ENCODE measurements around the gene SLC36A4. TPM values are rescaled to one million over a fixed set of nuclear protein-coding genes. Genes with fewer than 3 reads are reported as not detected.
"Not testable (repeated sequence)": the region's sequence is repeated elsewhere in the genome, so short reads cannot be mapped to it uniquely, and the experiment has no call there.

The SLC36A4 gene
- 1 to 10 TPM in 3 of 4 donors, under 1 TPM in 1; 0.45 to 4.9 (median 2.4) TPM for polyA plus RNA-seq
- long read RNA-seq, donor 1, result 0 reads
- long read RNA-seq, donor 2, result 0 reads
- long read RNA-seq, donor 3, result 0 reads
- long read RNA-seq, donor 4, result 0 reads
- long read RNA-seq, donor 5, result 0 reads
- long read RNA-seq, donor 6, full-length matches to known transcripts, result 2 of 2 reads
- long read RNA-seq, donor 6, partial matches to known transcripts, result 0 of 2 reads
- long read RNA-seq, donor 6, other reads (novel, unspliced or antisense), result 0 of 2 reads
- long read RNA-seq, donor 7, result 0 reads
- long read RNA-seq, donor 8, result 0 reads
- long read RNA-seq, donor 9, result 0 reads
- long read RNA-seq, donor 10, full-length matches to known transcripts, result 2 of 2 reads
- long read RNA-seq, donor 10, partial matches to known transcripts, result 0 of 2 reads
- long read RNA-seq, donor 10, other reads (novel, unspliced or antisense), result 0 of 2 reads

DNA sequence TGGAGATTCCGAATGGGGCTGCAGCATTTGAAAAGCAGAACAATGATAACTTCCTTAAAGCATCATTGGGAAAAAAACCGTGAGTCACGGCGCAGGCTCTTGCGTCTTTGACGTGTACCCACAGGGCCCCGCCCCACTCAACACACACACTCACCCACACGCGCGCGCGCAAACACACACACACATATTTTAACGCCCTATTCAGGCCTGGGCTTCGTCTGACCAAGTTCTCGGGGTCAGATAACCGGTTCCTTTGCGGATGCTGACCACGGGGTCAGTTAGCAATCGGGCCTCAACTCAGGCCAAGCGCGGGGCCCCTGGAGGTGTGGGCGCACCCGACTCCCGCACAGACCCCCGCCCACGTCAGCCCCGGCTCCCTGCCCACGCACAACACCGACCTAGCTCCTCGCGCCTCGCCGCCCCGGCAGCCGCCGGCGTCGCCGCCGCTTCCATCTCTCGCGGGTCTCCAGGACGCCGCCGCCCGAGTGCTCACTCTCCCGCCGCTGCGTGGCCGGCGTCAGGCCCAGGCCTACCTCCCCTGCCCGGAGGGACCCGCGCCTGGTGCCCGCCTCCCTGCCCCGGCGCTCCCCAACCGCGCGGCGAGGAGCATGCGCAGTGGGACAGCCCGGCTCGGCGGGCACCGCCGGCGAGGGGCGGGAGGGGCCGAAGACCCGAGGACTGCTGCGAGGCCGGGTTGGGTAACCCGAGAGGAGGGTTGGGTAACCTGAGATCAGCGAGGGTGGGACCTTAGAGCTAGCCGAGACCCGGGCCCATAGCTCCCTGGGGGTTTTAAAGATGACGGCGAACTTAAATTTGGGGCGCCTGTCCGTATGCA, at the start of gene SLC36A4:
Gene SLC36A4 (minus strand): TSS at position 612 of the 835 bp plus-strand sequence. CDS start 159 bp downstream, at position 453.
- H3K4me1 ChIP-seq (ENCODE audit: control insufficient read depth in 3 of 3, insufficient read depth in 2 of 3, low read depth in 1 of 3, low read length in 2 of 3), result no peaks in the 10 kb centered on the region
- FAIRE-seq (no peak), DNase-seq (peak; percentile 83 to 85)
- H3K4me3 ChIP-seq (ENCODE audit: low read depth in 1 of 3, low read length in 3 of 3), result peak within 1 kb of the TSS; percentile 68
- no peaks in the 10 kb centered on the region for H3K36me3 ChIP-seq (ENCODE audit: control insufficient read depth in 3 of 3, insufficient read depth in 2 of 3, low read depth in 1 of 3, low read length in 3 of 3)
- 0% methylated on average over 75 to 81 of the region's 81 CpGs for WGBS, 3 donors
- H3K27me3 ChIP-seq (ENCODE audit: control insufficient read depth in 3 of 3, insufficient read depth in 3 of 3, low read length in 3 of 3), result peaks cover 0 to 3% (median 0%) of the 10 kb centered on the region in 3 donors
- no peaks in the 10 kb centered on the region for H3K9me3 ChIP-seq (ENCODE audit: control insufficient read depth in 2 of 2, insufficient read depth in 1 of 2, low read depth in 1 of 2, low read length in 1 of 2)
- peak within 1 kb of the TSS; percentile 66 to 95 (median 74) for H3K27ac ChIP-seq (ENCODE audit: low read depth in 1 of 3, low read length in 2 of 3)

DNA sequence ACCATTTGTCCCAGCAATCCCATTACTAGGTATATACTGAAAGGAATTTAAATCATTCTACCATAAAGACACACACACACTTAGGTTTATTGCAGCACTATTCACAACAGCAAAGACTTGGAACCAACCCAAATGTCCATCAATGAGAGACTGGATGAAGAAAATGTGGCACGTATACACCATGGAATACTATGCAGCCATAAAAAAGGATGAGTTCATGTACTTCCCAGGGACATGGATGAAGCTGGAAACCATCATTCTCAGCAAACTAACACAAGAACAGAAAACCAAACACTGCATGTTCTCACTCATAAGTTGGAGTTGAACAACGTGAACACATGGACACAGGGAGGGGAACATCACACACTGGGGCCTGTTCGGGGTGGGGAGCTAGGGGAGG, 49.0 kb upstream of the SLC36A4 start:
- H3K27me3 ChIP-seq (ENCODE audit: control insufficient read depth in 3 of 3, insufficient read depth in 3 of 3, low read length in 3 of 3); H3K4me1 ChIP-seq (ENCODE audit: control insufficient read depth in 3 of 3, insufficient read depth in 2 of 3, low read depth in 1 of 3, low read length in 2 of 3); H3K36me3 ChIP-seq (ENCODE audit: control insufficient read depth in 3 of 3, insufficient read depth in 2 of 3, low read depth in 1 of 3, low read length in 3 of 3); H3K4me3 ChIP-seq (ENCODE audit: low read depth in 1 of 3, low read length in 3 of 3); DNase-seq; FAIRE-seq; H3K27ac ChIP-seq (ENCODE audit: low read depth in 1 of 3, low read length in 2 of 3); H3K9me3 ChIP-seq (ENCODE audit: control insufficient read depth in 2 of 2, insufficient read depth in 1 of 2, low read depth in 1 of 2, low read length in 1 of 2): not testable (repeated sequence)
- 84 to 94% (median 94%) methylated on average over 3 of the region's 3 CpGs for WGBS, 3 donors

GRCh38 chr11:93244018-93244417, 46.2 kb upstream of the SLC36A4 start:
- no peaks in the 10 kb centered on the region for H3K9me3 ChIP-seq (ENCODE audit: control insufficient read depth in 2 of 2, insufficient read depth in 1 of 2, low read depth in 1 of 2, low read length in 1 of 2)
- no peaks in the 10 kb centered on the region for H3K27me3 ChIP-seq (ENCODE audit: control insufficient read depth in 3 of 3, insufficient read depth in 3 of 3, low read length in 3 of 3)
- peaks cover 0 to 2% (median 0%) of the 10 kb centered on the region in 3 donors for H3K4me1 ChIP-seq (ENCODE audit: control insufficient read depth in 3 of 3, insufficient read depth in 2 of 3, low read depth in 1 of 3, low read length in 2 of 3)
- no peak overlapping the region for H3K4me3 ChIP-seq (ENCODE audit: low read depth in 1 of 3, low read length in 3 of 3)
- FAIRE-seq, result no peak
- no peak for DNase-seq
- WGBS, 3 donors, result 61 to 84% (median 78%) methylated on average over 1 of the region's 1 CpG
- no peak overlapping the region for H3K27ac ChIP-seq (ENCODE audit: low read depth in 1 of 3, low read length in 2 of 3)
- no peaks in the 10 kb centered on the region for H3K36me3 ChIP-seq (ENCODE audit: control insufficient read depth in 3 of 3, insufficient read depth in 2 of 3, low read depth in 1 of 3, low read length in 3 of 3)

GRCh38 chr11:93239966-93240365, 42.2 kb upstream of the SLC36A4 start:
- H3K4me1 ChIP-seq (ENCODE audit: control insufficient read depth in 3 of 3, insufficient read depth in 2 of 3, low read depth in 1 of 3, low read length in 2 of 3), result peaks cover 0 to 2% (median 0%) of the 10 kb centered on the region in 3 donors
- H3K27ac ChIP-seq (ENCODE audit: low read depth in 1 of 3, low read length in 2 of 3), result no peak overlapping the region
- H3K27me3 ChIP-seq (ENCODE audit: control insufficient read depth in 3 of 3, insufficient read depth in 3 of 3, low read length in 3 of 3), result peaks cover 0 to 4% (median 0%) of the 10 kb centered on the region in 3 donors
- no peaks in the 10 kb centered on the region for H3K36me3 ChIP-seq (ENCODE audit: control insufficient read depth in 3 of 3, insufficient read depth in 2 of 3, low read depth in 1 of 3, low read length in 3 of 3)
- no peaks in the 10 kb centered on the region for H3K9me3 ChIP-seq (ENCODE audit: control insufficient read depth in 2 of 2, insufficient read depth in 1 of 2, low read depth in 1 of 2, low read length in 1 of 2)
- WGBS, 3 donors, result 32 to 47% (median 47%) methylated on average over 3 of the region's 3 CpGs
- no peak for FAIRE-seq
- DNase-seq, result peak in 1 of 2 donors; percentile 57
- no peak overlapping the region for H3K4me3 ChIP-seq (ENCODE audit: low read depth in 1 of 3, low read length in 3 of 3)

DNA sequence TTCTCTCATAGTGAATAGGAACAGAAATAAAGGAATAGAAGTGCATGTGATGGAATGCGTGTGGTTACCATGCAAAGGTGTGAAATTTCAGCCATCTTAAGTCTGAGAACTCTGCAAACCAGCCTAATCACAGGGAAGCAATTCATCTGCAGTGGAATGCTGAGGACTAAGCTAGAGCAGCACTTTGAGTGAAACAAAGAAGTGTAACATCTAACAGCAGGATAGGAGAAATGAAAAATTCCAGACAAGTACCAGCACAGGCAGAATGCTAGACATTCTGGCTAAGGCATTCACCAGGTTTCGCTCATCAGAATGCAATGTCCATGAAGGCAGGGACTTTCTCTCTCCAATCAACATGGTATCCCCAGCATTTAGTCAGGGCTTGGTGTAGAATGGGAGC, 41.2 kb upstream of the SLC36A4 start:
- Histone ChIP-seq H3K27ac (ENCODE audit: low read depth in 1 of 3, low read length in 2 of 3) (no peak overlapping the region), H3K27me3 (ENCODE audit: control insufficient read depth in 3 of 3, insufficient read depth in 3 of 3, low read length in 3 of 3) (peaks cover 0 to 4% (median 0%) of the 10 kb centered on the region in 3 donors), H3K4me3 (ENCODE audit: low read depth in 1 of 3, low read length in 3 of 3) (no peak overlapping the region), H3K36me3 (ENCODE audit: control insufficient read depth in 3 of 3, insufficient read depth in 2 of 3, low read depth in 1 of 3, low read length in 3 of 3) (no peaks in the 10 kb centered on the region), H3K9me3 (ENCODE audit: control insufficient read depth in 2 of 2, insufficient read depth in 1 of 2, low read depth in 1 of 2, low read length in 1 of 2) (no peaks in the 10 kb centered on the region), H3K4me1 (ENCODE audit: control insufficient read depth in 3 of 3, insufficient read depth in 2 of 3, low read depth in 1 of 3, low read length in 2 of 3) (peaks cover 0 to 2% (median 0%) of the 10 kb centered on the region in 3 donors)
- DNase-seq (no peak), FAIRE-seq (no peak)
- 92 to 97% (median 93%) methylated on average over 2 of the region's 2 CpGs for WGBS, 3 donors

GRCh38 chr11:93236741-93237675, 39.2 kb upstream of the SLC36A4 start:
- no peak for FAIRE-seq
- peak; percentile 53 to 65 for DNase-seq

DNA sequence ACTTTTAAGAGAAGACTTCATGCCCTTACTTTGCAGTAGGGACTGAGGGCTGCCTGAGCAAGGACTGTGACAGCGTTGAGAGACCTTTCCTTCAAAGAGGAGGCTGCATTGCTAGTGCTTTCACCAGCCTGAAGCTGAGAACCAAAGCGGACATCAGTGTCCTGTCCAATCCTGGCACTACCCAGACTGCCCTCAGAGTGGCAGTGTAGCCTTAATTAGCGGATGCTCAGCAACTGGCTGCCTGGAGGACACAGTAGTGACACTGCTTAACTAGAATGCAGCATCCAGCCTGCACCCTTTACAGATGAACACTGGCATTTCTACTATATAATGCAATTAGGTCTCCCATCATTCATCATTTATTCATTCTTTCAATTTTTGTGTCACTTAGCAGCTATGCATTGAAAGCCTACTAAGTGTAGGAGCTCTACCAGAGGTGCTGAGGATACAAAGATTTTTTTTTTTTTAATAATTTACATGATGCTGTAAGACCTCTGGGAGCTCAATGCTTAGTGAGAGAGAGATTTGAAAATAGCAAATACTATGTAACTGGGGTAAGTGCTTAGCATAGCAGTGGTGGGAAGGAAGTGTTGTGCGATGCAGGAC, 36.9 kb upstream of the SLC36A4 start:
- peaks cover 0 to 4% (median 4%) of the 10 kb centered on the region in 3 donors for H3K27me3 ChIP-seq (ENCODE audit: control insufficient read depth in 3 of 3, insufficient read depth in 3 of 3, low read length in 3 of 3)
- H3K4me1 ChIP-seq (ENCODE audit: control insufficient read depth in 3 of 3, insufficient read depth in 2 of 3, low read depth in 1 of 3, low read length in 2 of 3), result no peaks in the 10 kb centered on the region
- H3K36me3 ChIP-seq (ENCODE audit: control insufficient read depth in 3 of 3, insufficient read depth in 2 of 3, low read depth in 1 of 3, low read length in 3 of 3), result no peaks in the 10 kb centered on the region
- no peak overlapping the region for H3K27ac ChIP-seq (ENCODE audit: low read depth in 1 of 3, low read length in 2 of 3)
- WGBS, 3 donors, result 24 to 26% (median 26%) methylated on average over 4 of the region's 4 CpGs
- FAIRE-seq (no peak), DNase-seq (peak; percentile 78 to 81)
- no peak overlapping the region for H3K4me3 ChIP-seq (ENCODE audit: low read depth in 1 of 3, low read length in 3 of 3)
- H3K9me3 ChIP-seq (ENCODE audit: control insufficient read depth in 2 of 2, insufficient read depth in 1 of 2, low read depth in 1 of 2, low read length in 1 of 2), result no peaks in the 10 kb centered on the region

More at GRCh38 chr11:93236741-93237675, 39.2 kb upstream of the SLC36A4 start:
- peaks cover 0 to 4% (median 4%) of the 10 kb centered on the region in 3 donors for H3K27me3 ChIP-seq (ENCODE audit: control insufficient read depth in 3 of 3, insufficient read depth in 3 of 3, low read length in 3 of 3)
- H3K4me1 ChIP-seq (ENCODE audit: control insufficient read depth in 3 of 3, insufficient read depth in 2 of 3, low read depth in 1 of 3, low read length in 2 of 3), result peaks cover 0 to 2% (median 0%) of the 10 kb centered on the region in 3 donors
- WGBS, 3 donors, result 33 to 37% (median 34%) methylated on average over 10 of the region's 10 CpGs
- no peak overlapping the region for H3K27ac ChIP-seq (ENCODE audit: low read depth in 1 of 3, low read length in 2 of 3)
- H3K4me3 ChIP-seq (ENCODE audit: low read depth in 1 of 3, low read length in 3 of 3), result no peak overlapping the region
- no peaks in the 10 kb centered on the region for H3K36me3 ChIP-seq (ENCODE audit: control insufficient read depth in 3 of 3, insufficient read depth in 2 of 3, low read depth in 1 of 3, low read length in 3 of 3)
- H3K9me3 ChIP-seq (ENCODE audit: control insufficient read depth in 2 of 2, insufficient read depth in 1 of 2, low read depth in 1 of 2, low read length in 1 of 2), result no peaks in the 10 kb centered on the region

Data from small intestine (tissue), 16 donors.